HEK293T (cell line): ENCODE results near the gene DGKH.

Experiments
- BHLHE40 ChIP-seq: fragments of 450-650 bp; IDR thresholded peaks from 2 replicates; pipeline ENCODE4 v1.6.1; 2016; ENCODE audit warnings: mild to moderate bottlenecking, moderate library complexity, borderline replicate concordance
- CTBP1 ChIP-seq: fragments of 450-650 bp; IDR thresholded peaks from 2 replicates; pipeline ENCODE4 v1.6.1; 2016; ENCODE audit warnings: borderline replicate concordance
- ELF4 ChIP-seq: fragments of 450-650 bp; IDR thresholded peaks from 2 replicates; pipeline ENCODE4 v1.6.1; 2017; ENCODE audit warnings: antibody characterized with exemption
- FOXA1 ChIP-seq: fragments of 450-650 bp; IDR thresholded peaks from 2 replicates; pipeline ENCODE4 v1.6.1; 2016; ENCODE audit warnings: mild to moderate bottlenecking
- FOXK2 ChIP-seq: fragments of 450-650 bp; IDR thresholded peaks from 2 replicates; pipeline ENCODE4 v1.6.1; 2016; ENCODE audit warnings: mild to moderate bottlenecking
- FOXM1 ChIP-seq: fragments of 450-650 bp; IDR thresholded peaks from 2 replicates; pipeline ENCODE4 v1.6.1; 2017; ENCODE audit warnings: mild to moderate bottlenecking, borderline replicate concordance
- HDGF ChIP-seq: fragments of 450-650 bp; IDR thresholded peaks from 2 replicates; pipeline ENCODE4 v1.6.1; 2017; ENCODE audit warnings: antibody characterized with exemption, borderline replicate concordance
- LEF1 ChIP-seq: fragments of 450-650 bp; IDR thresholded peaks from 2 replicates; pipeline ENCODE4 v1.6.1; 2017; ENCODE audit warnings: mild to moderate bottlenecking, borderline replicate concordance
- PKNOX1 ChIP-seq: fragments of 450-650 bp; IDR thresholded peaks from 2 replicates; pipeline ENCODE4 v1.6.1; 2016
- SP1 ChIP-seq: fragments of 450-650 bp; IDR thresholded peaks from 2 replicates; pipeline ENCODE4 v1.6.1; 2017
- SUZ12 ChIP-seq: fragments of 450-650 bp; IDR thresholded peaks from 2 replicates; pipeline ENCODE4 v1.6.1; 2016; ENCODE audit warnings: mild to moderate bottlenecking
- TARDBP ChIP-seq: fragments of 450-650 bp; IDR thresholded peaks from 2 replicates; pipeline ENCODE4 v1.6.1; 2016

- TF ChIP-seq TARDBP (no peak), PKNOX1 (no peak), HDGF (no peak), FOXK2 (no peak), SP1 (no peak), CTBP1 (no peak), SUZ12 (no peak), BHLHE40 (no peak), FOXA1 (no peak), FOXM1 (no peak), LEF1 (no peak), ELF4 (no peak)
Measured at GRCh38 chr13:42129033-42129432, 80.6 kb downstream of the DGKH start.
